ENCODE measurements around the gene COQ4.

Gene COQ4

DNA sequence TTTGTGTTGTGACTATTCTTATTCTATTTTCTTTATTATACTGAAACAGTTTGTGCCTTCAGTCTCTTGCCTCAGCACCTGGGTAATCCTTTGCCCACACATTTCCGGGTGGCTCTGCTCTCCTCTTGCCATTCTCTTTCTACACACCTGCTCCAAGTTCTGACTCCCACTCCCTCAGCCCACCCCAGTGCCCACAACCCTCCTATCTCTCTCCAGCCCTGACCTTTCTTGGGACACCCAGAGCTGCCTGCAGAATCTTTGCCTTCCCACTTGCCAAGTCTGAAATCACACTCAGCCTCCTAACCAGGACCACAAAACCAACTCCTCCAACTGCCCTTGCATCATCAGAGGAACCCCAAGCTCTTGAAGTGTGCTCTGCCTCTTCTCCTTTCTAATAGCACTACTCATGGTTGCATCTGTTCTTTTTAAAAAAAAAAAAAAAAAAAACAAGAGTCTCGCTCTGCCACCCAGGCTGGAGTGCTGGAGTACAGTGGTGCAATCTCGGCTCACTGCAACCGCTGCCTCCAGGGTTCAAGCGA is 42.5 kb upstream of the COQ4 start:
- Histone ChIP-seq H3K4me1 (ENCODE audit: low read length) (peaks cover 5% of the 10 kb centered on the region; the same call in 1 of the 2 replicates), H4K20me1 (ENCODE audit: insufficient read depth, low read length) (no peaks in the 10 kb centered on the region), H3K27ac (ENCODE audit: low read length) (no peak overlapping the region), H3K36me3 (replicated peaks; ENCODE audit: insufficient read depth, low read length) (no peaks in the 10 kb centered on the region), H2AFZ (ENCODE audit: low read length) (no peak overlapping the region), H3F3A (ENCODE audit: insufficient read depth, low read length) (no peaks in the 10 kb centered on the region), H3K27me3 (replicated peaks; ENCODE audit: insufficient read depth, low read length) (no peaks in the 10 kb centered on the region), H3K9ac (ENCODE audit: low read length) (no peak overlapping the region), H3K9me2 (replicated peaks; ENCODE audit: insufficient read depth, low read length) (no peaks in the 10 kb centered on the region), H3K79me2 (ENCODE audit: low read length) (peaks cover 11% of the 10 kb centered on the region), H3K4me2 (ENCODE audit: low read depth, low read length) (no peak overlapping the region), H3K9me3 (replicated peaks; ENCODE audit: insufficient read depth, low read length) (no peaks in the 10 kb centered on the region), H3K4me3 (ENCODE audit: low read length) (no peak overlapping the region)
- DNase-seq, result no peak
- TF ChIP-seq EZH2phosphoT487 (IDR thresholded peaks at IDR 0.05; ENCODE audit: low read length) (no peak), EZH2 (optimal IDR thresholded peaks at IDR 0.05; ENCODE audit: low read depth, low read length) (no peak)
- TF ChIP-seq, protein P1, sequence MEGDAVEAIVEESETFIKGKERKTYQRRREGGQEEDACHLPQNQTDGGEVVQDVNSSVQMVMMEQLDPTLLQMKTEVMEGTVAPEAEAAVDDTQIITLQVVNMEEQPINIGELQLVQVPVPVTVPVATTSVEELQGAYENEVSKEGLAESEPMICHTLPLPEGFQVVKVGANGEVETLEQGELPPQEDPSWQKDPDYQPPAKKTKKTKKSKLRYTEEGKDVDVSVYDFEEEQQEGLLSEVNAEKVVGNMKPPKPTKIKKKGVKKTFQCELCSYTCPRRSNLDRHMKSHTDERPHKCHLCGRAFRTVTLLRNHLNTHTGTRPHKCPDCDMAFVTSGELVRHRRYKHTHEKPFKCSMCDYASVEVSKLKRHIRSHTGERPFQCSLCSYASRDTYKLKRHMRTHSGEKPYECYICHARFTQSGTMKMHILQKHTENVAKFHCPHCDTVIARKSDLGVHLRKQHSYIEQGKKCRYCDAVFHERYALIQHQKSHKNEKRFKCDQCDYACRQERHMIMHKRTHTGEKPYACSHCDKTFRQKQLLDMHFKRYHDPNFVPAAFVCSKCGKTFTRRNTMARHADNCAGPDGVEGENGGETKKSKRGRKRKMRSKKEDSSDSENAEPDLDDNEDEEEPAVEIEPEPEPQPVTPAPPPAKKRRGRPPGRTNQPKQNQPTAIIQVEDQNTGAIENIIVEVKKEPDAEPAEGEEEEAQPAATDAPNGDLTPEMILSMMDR (IDR thresholded peaks at IDR 0.05; ENCODE audit: low read length), result no peak

DNA sequence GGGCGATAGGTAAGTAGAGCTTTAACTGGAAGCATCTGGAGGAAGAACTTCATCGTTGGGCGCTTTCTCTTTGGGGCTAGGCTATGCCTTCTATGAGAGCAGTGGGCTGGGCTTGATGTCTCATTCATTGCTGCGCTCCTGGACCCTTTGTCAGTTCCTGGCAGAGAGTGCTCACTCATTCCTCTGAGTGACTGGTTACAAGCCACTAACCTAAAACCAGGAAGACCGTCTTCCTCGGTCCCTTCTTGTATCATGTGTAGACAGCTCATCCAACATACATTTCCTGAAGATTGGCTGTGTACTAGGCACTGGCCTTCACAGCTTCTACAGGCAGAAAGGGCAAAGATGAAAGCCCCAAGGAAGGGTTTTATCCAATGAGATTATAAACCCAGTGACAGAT is 40.1 kb upstream of the COQ4 start:
- H3K27ac ChIP-seq (ENCODE audit: low read length), result no peak overlapping the region
- no peak overlapping the region for H3K9ac ChIP-seq (ENCODE audit: low read length)
- no peaks in the 10 kb centered on the region for H3K79me2 ChIP-seq (ENCODE audit: low read length)
- no peaks in the 10 kb centered on the region for H3F3A ChIP-seq (ENCODE audit: insufficient read depth, low read length)
- no peaks in the 10 kb centered on the region for H4K20me1 ChIP-seq (ENCODE audit: insufficient read depth, low read length)
- no peak overlapping the region for H3K4me3 ChIP-seq (ENCODE audit: low read length)
- no peaks in the 10 kb centered on the region for H3K36me3 ChIP-seq (replicated peaks; ENCODE audit: insufficient read depth, low read length)
- no peaks in the 10 kb centered on the region for H3K9me2 ChIP-seq (replicated peaks; ENCODE audit: insufficient read depth, low read length)
- no peaks in the 10 kb centered on the region for H3K4me1 ChIP-seq (ENCODE audit: low read length)
- no peaks in the 10 kb centered on the region for H3K9me3 ChIP-seq (replicated peaks; ENCODE audit: insufficient read depth, low read length)
- no peak overlapping the region for H3K4me2 ChIP-seq (ENCODE audit: low read depth, low read length)
- H2AFZ ChIP-seq (ENCODE audit: low read length), result no peak overlapping the region
- no peak for DNase-seq
- H3K27me3 ChIP-seq (replicated peaks; ENCODE audit: insufficient read depth, low read length), result no peaks in the 10 kb centered on the region
- TF ChIP-seq, protein P1 (IDR thresholded peaks at IDR 0.05; ENCODE audit: low read length), result no peak
- TF ChIP-seq EZH2 (optimal IDR thresholded peaks at IDR 0.05; ENCODE audit: low read depth, low read length) (no peak), EZH2phosphoT487 (IDR thresholded peaks at IDR 0.05; ENCODE audit: low read length) (no peak)

DNA sequence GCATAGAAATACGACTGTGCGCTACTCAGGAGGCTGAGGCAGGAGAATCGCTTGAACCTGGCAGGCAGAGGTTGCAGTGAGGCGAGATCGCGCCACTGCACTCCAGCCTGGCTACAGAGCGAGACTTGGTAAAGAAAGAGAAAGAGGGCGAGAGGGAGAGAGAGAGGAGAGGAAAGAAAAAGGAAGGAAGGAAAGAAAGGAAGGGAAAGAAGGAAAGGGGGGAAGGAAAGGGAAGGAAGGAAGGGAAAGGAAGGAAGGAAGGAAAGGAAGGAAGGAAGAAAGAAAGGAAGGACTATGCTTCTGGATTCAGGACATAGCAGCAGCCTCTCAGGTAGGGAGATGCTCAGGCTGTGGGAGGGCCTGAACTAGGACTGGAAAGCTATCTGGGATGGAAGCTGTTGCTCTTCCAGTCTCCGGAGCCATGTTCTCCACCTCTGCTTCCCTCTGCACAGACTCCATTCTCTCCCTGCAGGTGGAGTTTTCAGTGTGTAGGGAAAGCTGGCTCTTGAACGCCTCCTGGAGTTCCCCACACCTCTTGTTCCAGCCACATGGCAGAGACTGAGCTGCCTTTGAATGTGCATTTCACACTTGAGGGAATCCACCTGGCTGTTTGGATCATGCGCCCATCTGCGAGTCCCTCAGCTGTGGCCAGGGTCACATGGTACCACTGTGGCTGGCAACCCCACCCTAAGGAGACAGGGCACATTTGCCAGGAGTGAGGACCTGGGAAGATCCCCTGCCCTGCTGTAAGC is 37.4 kb upstream of the COQ4 start:
- no peak for DNase-seq
- H3K4me1 ChIP-seq (ENCODE audit: low read length), result no peaks in the 10 kb centered on the region
- no peaks in the 10 kb centered on the region for H4K20me1 ChIP-seq (ENCODE audit: insufficient read depth, low read length)
- H3K27ac ChIP-seq (ENCODE audit: low read length), result no peak overlapping the region
- no peaks in the 10 kb centered on the region for H3K79me2 ChIP-seq (ENCODE audit: low read length)
- no peaks in the 10 kb centered on the region for H3F3A ChIP-seq (ENCODE audit: insufficient read depth, low read length)
- no peak overlapping the region for H2AFZ ChIP-seq (ENCODE audit: low read length)
- no peak overlapping the region for H3K9ac ChIP-seq (ENCODE audit: low read length)
- no peaks in the 10 kb centered on the region for H3K9me2 ChIP-seq (replicated peaks; ENCODE audit: insufficient read depth, low read length)
- H3K27me3 ChIP-seq (replicated peaks; ENCODE audit: insufficient read depth, low read length), result no peaks in the 10 kb centered on the region
- H3K4me3 ChIP-seq (ENCODE audit: low read length), result no peak overlapping the region
- no peaks in the 10 kb centered on the region for H3K36me3 ChIP-seq (replicated peaks; ENCODE audit: insufficient read depth, low read length)
- TF ChIP-seq, protein P1 (IDR thresholded peaks at IDR 0.05; ENCODE audit: low read length), result no peak
- TF ChIP-seq EZH2 (optimal IDR thresholded peaks at IDR 0.05; ENCODE audit: low read depth, low read length), result no peak
- TF ChIP-seq EZH2phosphoT487 (IDR thresholded peaks at IDR 0.05; ENCODE audit: low read length), result no peak
- no peaks in the 10 kb centered on the region for H3K9me3 ChIP-seq (replicated peaks; ENCODE audit: insufficient read depth, low read length)
- H3K4me2 ChIP-seq (ENCODE audit: low read depth, low read length), result no peak overlapping the region

Data from MM.1S (cell line).